Mesodermal cell (in vitro differentiated cells): ENCODE data around the gene ADARB2.

Source experiments
- H3K27ac ChIP-seq: 2 replicates; pipeline ENCODE4 v1.7.0; 2013; ENCODE audit warnings: mild to moderate bottlenecking, low read depth, low read length, moderate library complexity; ENCODE audit not compliant: severe bottlenecking
- H3K36me3 ChIP-seq: 2 replicates; pipeline ENCODE4 v1.7.1; 2013; ENCODE audit warnings: mild to moderate bottlenecking, low read length, moderate library complexity; ENCODE audit not compliant: control insufficient read depth, insufficient read depth
- H3K4me1 ChIP-seq: one replicate; pipeline ENCODE4 v1.7.1; 2013; ENCODE audit warnings: mild to moderate bottlenecking, low read length; ENCODE audit not compliant: insufficient read depth, control insufficient read depth, poor library complexity, severe bottlenecking
- H3K4me3 ChIP-seq: 2 replicates; pipeline ENCODE4 v1.7.0; 2013; ENCODE audit warnings: low read length, control low read depth, mild to moderate bottlenecking; ENCODE audit not compliant: insufficient read depth, poor library complexity, severe bottlenecking; ENCODE audit errors: extremely low read depth
- H3K9me3 ChIP-seq: 2 replicates; pipeline ENCODE4 v1.7.1; 2013; ENCODE audit warnings: mild to moderate bottlenecking, low read length, moderate library complexity; ENCODE audit not compliant: control insufficient read depth
- WGBS, 2 experiments: methylation state at CpG; one replicate each; pipeline ENCODE4 v1.1.5; 2013; ENCODE audit warnings: missing lambda C conversion rate in 2 of 2; ENCODE audit not compliant: insufficient coverage in 2 of 2; 5-methylcytosine and 5-hydroxymethylcytosine counted together

ADARB2 gene

GRCh38 chr10:1187151-1187854 is 550.0 kb downstream of the ADARB2 start:
- no peak overlapping the region for H3K27ac ChIP-seq
- no peaks in the 10 kb centered on the region for H3K9me3 ChIP-seq
- WGBS, 2 experiments, result 94 to 98% methylated on average over 12 to 24 of the region's 29 CpGs
- H3K4me1 ChIP-seq, result no peaks in the 10 kb centered on the region
- no peak overlapping the region for H3K4me3 ChIP-seq
- H3K36me3 ChIP-seq, result no peaks in the 10 kb centered on the region

- 84 to 86% methylated on average over 7 of the region's 7 CpGs for WGBS, 2 experiments
- Histone ChIP-seq H3K27ac (no peak overlapping the region), H3K4me3 (no peak overlapping the region), H3K9me3 (no peaks in the 10 kb centered on the region), H3K36me3 (no peaks in the 10 kb centered on the region), H3K4me1 (no peaks in the 10 kb centered on the region)
Measured at GRCh38 chr10:1186683-1186990, 550.7 kb downstream of the ADARB2 start.

GRCh38 chr10:1185911-1186682 is 551.2 kb downstream of the ADARB2 start:
- H3K36me3 ChIP-seq, result no peaks in the 10 kb centered on the region
- H3K9me3 ChIP-seq, result no peaks in the 10 kb centered on the region
- no peak overlapping the region for H3K27ac ChIP-seq
- H3K4me3 ChIP-seq, result no peak overlapping the region
- 88 to 95% methylated on average over 22 of the region's 24 CpGs for WGBS, 2 experiments
- no peaks in the 10 kb centered on the region for H3K4me1 ChIP-seq

- no peaks in the 10 kb centered on the region for H3K36me3 ChIP-seq
- no peaks in the 10 kb centered on the region for H3K9me3 ChIP-seq
- no peak overlapping the region for H3K4me3 ChIP-seq
- H3K27ac ChIP-seq, result no peak overlapping the region
- 75 to 92% methylated on average over 22 to 39 of the region's 45 CpGs for WGBS, 2 experiments
- no peaks in the 10 kb centered on the region for H3K4me1 ChIP-seq
Measured at GRCh38 chr10:1184541-1185430, 552.5 kb downstream of the ADARB2 start.

- H3K4me1 ChIP-seq, result no peaks in the 10 kb centered on the region
- 80 to 81% methylated on average over 4 to 12 of the region's 12 CpGs for WGBS, 2 experiments
- H3K4me3 ChIP-seq, result no peak overlapping the region
- no peaks in the 10 kb centered on the region for H3K36me3 ChIP-seq
- H3K27ac ChIP-seq, result no peak overlapping the region
- no peaks in the 10 kb centered on the region for H3K9me3 ChIP-seq
Measured at GRCh38 chr10:1183701-1184100, 553.6 kb downstream of the ADARB2 start.

- no peaks in the 10 kb centered on the region for H3K9me3 ChIP-seq
- H3K4me3 ChIP-seq, result no peak overlapping the region
- H3K36me3 ChIP-seq, result no peaks in the 10 kb centered on the region
- WGBS, 2 experiments, result 87 to 88% methylated on average over 18 of the region's 18 CpGs
- no peaks in the 10 kb centered on the region for H3K4me1 ChIP-seq
- no peak overlapping the region for H3K27ac ChIP-seq
Measured at GRCh38 chr10:1183033-1183396, 554.3 kb downstream of the ADARB2 start.

GRCh38 chr10:1182280-1183032 is 554.9 kb downstream of the ADARB2 start:
- H3K9me3 ChIP-seq, result no peaks in the 10 kb centered on the region
- H3K4me3 ChIP-seq, result no peak overlapping the region
- 89 to 92% methylated on average over 21 to 25 of the region's 30 CpGs for WGBS, 2 experiments

GRCh38 chr10:1180836-1181235 is 556.5 kb downstream of the ADARB2 start:
- Histone ChIP-seq H3K27ac (no peak overlapping the region), H3K36me3 (no peaks in the 10 kb centered on the region), H3K4me3 (no peak overlapping the region), H3K4me1 (no peaks in the 10 kb centered on the region), H3K9me3 (no peaks in the 10 kb centered on the region)
- WGBS, 2 experiments, result 59 to 61% methylated on average over 11 of the region's 11 CpGs

More at GRCh38 chr10:1182280-1183032, 554.9 kb downstream of the ADARB2 start:
- Histone ChIP-seq H3K27ac (no peak overlapping the region), H3K36me3 (no peaks in the 10 kb centered on the region), H3K4me1 (no peaks in the 10 kb centered on the region)

- no peaks in the 10 kb centered on the region for H3K9me3 ChIP-seq
Measured at GRCh38 chr10:1180071-1180730, 557.1 kb downstream of the ADARB2 start.

More at GRCh38 chr10:1180071-1180730, 557.1 kb downstream of the ADARB2 start:
- 84 to 93% methylated on average over 13 to 14 of the region's 16 CpGs for WGBS, 2 experiments
- H3K4me1 ChIP-seq, result no peaks in the 10 kb centered on the region
- no peak overlapping the region for H3K27ac ChIP-seq
- no peak overlapping the region for H3K4me3 ChIP-seq
- no peaks in the 10 kb centered on the region for H3K36me3 ChIP-seq
